WTC11 (cell line): Measurements from ENCODE around the gene ATXN10. TPM values are rescaled to one million over a fixed set of nuclear protein-coding genes. Genes with fewer than 3 reads are reported as not detected.
A peak's percentile ranks its signal among the peaks of the same experiment; 100 is the strongest.

ENCODE experiments used
- ATAC-seq: fragments of 200-7000 bp; cut with Tn5 transposase; 2 replicates; pipeline ENCODE4 v1.10.0; 2021; ENCODE audit warnings: mild to moderate bottlenecking, moderate library complexity
- CTCF ChIA-PET: fragments of 300-600 bp; sonication (Branson Sonifier 250); formaldehyde crosslinking; loops from one replicate; lab custom pipeline; 2021; ENCODE audit warnings: antibody characterized with exemption; lab: Charles Lee
- POLR2A ChIA-PET: fragments of 350-600 bp; sonication (Branson Sonifier 250); formaldehyde crosslinking; loops from one replicate; lab custom pipeline; 2021; ENCODE audit warnings: antibody characterized with exemption; lab: Charles Lee
- DNase-seq: peaks from one replicate; pipeline ENCODE4 v3.0.0; 2021; ENCODE audit warnings: low spot score
- H3K27ac Mint-ChIP-seq: 2 replicates; pipeline ENCODE4 v1.8.0; 2021; ENCODE audit warnings: mixed read lengths
- H3K27me3 Mint-ChIP-seq: 2 replicates; pipeline ENCODE4 v1.8.0; 2021; ENCODE audit warnings: low read depth, mild to moderate bottlenecking, moderate library complexity, mixed read lengths
- H3K36me3 Mint-ChIP-seq: 2 replicates; pipeline ENCODE4 v1.8.0; 2021; ENCODE audit warnings: mixed read lengths
- H3K4me1 Mint-ChIP-seq: 2 replicates; pipeline ENCODE4 v1.8.0; 2022; ENCODE audit warnings: mixed read lengths
- H3K4me3 Mint-ChIP-seq: 2 replicates; pipeline ENCODE4 v1.8.0; 2021; ENCODE audit warnings: mild to moderate bottlenecking, moderate library complexity, mixed read lengths
- H3K9me3 Mint-ChIP-seq: 2 replicates; pipeline ENCODE4 v1.8.0; 2021; ENCODE audit warnings: mixed read lengths
- ATF1 ChIP-seq: sonication (generic); formaldehyde crosslinking; IDR thresholded peaks from 2 replicates; pipeline ENCODE4 v1.8.1; 2023; ENCODE audit warnings: mild to moderate bottlenecking, moderate library complexity, missing genetic modification reagents
- CBFB ChIP-seq: sonication (generic); formaldehyde crosslinking; IDR thresholded peaks from 2 replicates; pipeline ENCODE4 v1.8.1; 2022; ENCODE audit warnings: mild to moderate bottlenecking, low read depth, missing genetic modification reagents
- CREB1 ChIP-seq: sonication (generic); formaldehyde crosslinking; IDR thresholded peaks from 2 replicates; pipeline ENCODE4 v1.8.0; 2023; ENCODE audit warnings: mild to moderate bottlenecking, missing genetic modification reagents
- ERG ChIP-seq: fragments of 250-450 bp; sonication (Bioruptor Pico); IDR thresholded peaks from 2 replicates; pipeline ENCODE4 v1.8.0; 2021; ENCODE audit warnings: mild to moderate bottlenecking
- FOXP1 ChIP-seq: sonication (generic); formaldehyde crosslinking; IDR thresholded peaks from 2 replicates; pipeline ENCODE4 v1.8.0; 2022; ENCODE audit warnings: missing genetic modification reagents, mild to moderate bottlenecking, moderate library complexity, borderline replicate concordance
- GTF2I ChIP-seq: fragments of 250-450 bp; sonication (Bioruptor Pico); conservative IDR thresholded peaks from 2 replicates; pipeline ENCODE4 v1.4.0; 2021; ENCODE audit warnings: mild to moderate bottlenecking
- HMGXB4 ChIP-seq: sonication (generic); formaldehyde crosslinking; IDR thresholded peaks from 2 replicates; pipeline ENCODE4 v1.8.1; 2023; ENCODE audit warnings: mild to moderate bottlenecking, moderate library complexity, missing genetic modification reagents
- JUN ChIP-seq: sonication (generic); formaldehyde crosslinking; IDR thresholded peaks from 2 replicates; pipeline ENCODE4 v1.8.0; 2023; ENCODE audit warnings: mild to moderate bottlenecking, missing genetic modification reagents
- MXD4 ChIP-seq: fragments of 250-450 bp; sonication (Bioruptor Pico); IDR thresholded peaks from 2 replicates; pipeline ENCODE4 v1.8.0; 2021; ENCODE audit warnings: mild to moderate bottlenecking, moderate library complexity, borderline replicate concordance
- OVOL2 ChIP-seq: fragments of 250-450 bp; sonication (Bioruptor Pico); IDR thresholded peaks from 2 replicates; pipeline ENCODE4 v1.9.0; 2021; ENCODE audit warnings: mild to moderate bottlenecking, borderline replicate concordance
- SOX15 ChIP-seq: fragments of 250-450 bp; sonication (Bioruptor Pico); IDR thresholded peaks from 2 replicates; pipeline ENCODE4 v1.9.0; 2021; ENCODE audit warnings: mild to moderate bottlenecking
- TEAD4 ChIP-seq: sonication (generic); formaldehyde crosslinking; IDR thresholded peaks from 2 replicates; pipeline ENCODE4 v1.8.0; 2022; ENCODE audit warnings: mild to moderate bottlenecking, missing genetic modification reagents
- USF1 ChIP-seq: sonication (generic); formaldehyde crosslinking; IDR thresholded peaks from 2 replicates; pipeline ENCODE4 v1.8.0; 2022; ENCODE audit warnings: mild to moderate bottlenecking, missing genetic modification reagents
- ZNF219 ChIP-seq: sonication (generic); formaldehyde crosslinking; IDR thresholded peaks from 2 replicates; pipeline ENCODE4 v1.8.0; 2023; ENCODE audit warnings: missing genetic modification reagents, mild to moderate bottlenecking, borderline replicate concordance
- ZNF232 ChIP-seq: sonication (generic); formaldehyde crosslinking; IDR thresholded peaks from 2 replicates; pipeline ENCODE4 v1.8.0; 2022; ENCODE audit warnings: mild to moderate bottlenecking, missing genetic modification reagents
- ZNF263 ChIP-seq: sonication (generic); formaldehyde crosslinking; IDR thresholded peaks from 2 replicates; pipeline ENCODE4 v1.8.1; 2022; ENCODE audit warnings: low read depth, mild to moderate bottlenecking, moderate library complexity, missing genetic modification reagents
- ZSCAN18 ChIP-seq: fragments of 250-450 bp; sonication (Bioruptor Pico); IDR thresholded peaks from 2 replicates; pipeline ENCODE4 v2.1.2; 2022; ENCODE audit warnings: mild to moderate bottlenecking, moderate library complexity
- total RNA-seq: library from RNA; stranded (reverse); gene quantifications from 3 replicates; pipeline ENCODE4 v1.2.3, GENCODE V29; 2021

The ATXN10 gene
- total RNA-seq, 1 experiment from 2014 or later = 185 TPM

- CTCF ChIA-PET = interaction anchor here (1.0 to 1.6 kb wide), 3 partner anchors 9 to 46 kb away, joined by 3 to 8 read pairs (median 6); no protein-coding TSS in a partner anchor
- H3K4me1 Mint-ChIP-seq = peaks cover 10% of the 10 kb centered on the region
- DNase-seq (no peak), ATAC-seq (no peak)
- no peak overlapping the region for H3K4me3 Mint-ChIP-seq
- no peaks in the 10 kb centered on the region for H3K9me3 Mint-ChIP-seq
- TF ChIP-seq OVOL2 (CRISPR knock-in tag) = no peak
- no peak for TF ChIP-seq GTF2I (CRISPR knock-in tag)
- no peak for TF ChIP-seq CBFB (CRISPR knock-in tag)
- TF ChIP-seq HMGXB4 (CRISPR knock-in tag) = no peak
- no peak for TF ChIP-seq CREB1 (CRISPR knock-in tag)
- TF ChIP-seq MXD4 = no peak
- TF ChIP-seq FOXP1 (CRISPR knock-in tag) = no peak
- TF ChIP-seq ZNF232 = no peak
- no peak for TF ChIP-seq ZNF219 (CRISPR knock-in tag)
- no peak for TF ChIP-seq ZNF263 (CRISPR knock-in tag)
- TF ChIP-seq ZSCAN18 (CRISPR knock-in tag) = no peak
- no peak for TF ChIP-seq SOX15 (CRISPR knock-in tag)
- TF ChIP-seq JUN (CRISPR knock-in tag) = no peak
- TF ChIP-seq ATF1 (CRISPR knock-in tag) = no peak
- no peak for TF ChIP-seq USF1 (CRISPR knock-in tag)
- TF ChIP-seq TEAD4 (CRISPR knock-in tag) = no peak
- peaks cover 12% of the 10 kb centered on the region; the same call in 1 of the 2 replicates for H3K36me3 Mint-ChIP-seq
- H3K27ac Mint-ChIP-seq = peak overlapping the region; percentile 67; the same call in 1 of the 2 replicates
- no peaks in the 10 kb centered on the region for H3K27me3 Mint-ChIP-seq
- POLR2A ChIA-PET = no interaction called here
Observed at GRCh38 chr22:45817745-45818423, 146.2 kb downstream of the ATXN10 start.

- CTCF ChIA-PET = interaction anchor here (1.0 to 1.6 kb wide), 3 partner anchors 10 to 45 kb away, joined by 3 to 8 read pairs (median 6); no protein-coding TSS in a partner anchor
- Mint-ChIP-seq H3K27me3 (no peaks in the 10 kb centered on the region), H3K27ac (peak overlapping the region; percentile 67; the same call in 1 of the 2 replicates)
Observed at GRCh38 chr22:45818424-45819085, 146.9 kb downstream of the ATXN10 start.

More at GRCh38 chr22:45818424-45819085, 146.9 kb downstream of the ATXN10 start:
- ATAC-seq = peak; percentile 58
- Mint-ChIP-seq H3K36me3 (peaks cover 12% of the 10 kb centered on the region; the same call in 1 of the 2 replicates), H3K4me3 (no peak overlapping the region), H3K9me3 (no peaks in the 10 kb centered on the region), H3K4me1 (peaks cover 10% of the 10 kb centered on the region)
- TF ChIP-seq ERG (CRISPR knock-in tag) = no peak
- DNase-seq = no peak
- POLR2A ChIA-PET = no interaction called here
